K562 (cell line): Measurements from ENCODE around the gene SGMS1. TPM values are rescaled to one million over a fixed set of nuclear protein-coding genes. Genes with fewer than 3 reads are reported as not detected.

Experiments used
- BACH1 ChIP-seq: fragments of 200-800 bp; sonication (Bioruptor generic); IDR thresholded peaks from 2 replicates; pipeline ENCODE4 v1.6.1; 2016; ENCODE audit warnings: missing genetic modification characterization, missing compliant biosample characterization
- C11orf30 ChIP-seq: fragments of 450-650 bp; IDR thresholded peaks from 2 replicates; pipeline ENCODE4 v1.6.1; 2016; ENCODE audit warnings: low read depth, mild to moderate bottlenecking
- ELF2 ChIP-seq: fragments of 250-450 bp; sonication (Bioruptor Pico); IDR thresholded peaks from 2 replicates; pipeline ENCODE4 v1.5.0; 2021; ENCODE audit warnings: mild to moderate bottlenecking
- EWSR1 ChIP-seq: fragments of 450-650 bp; IDR thresholded peaks from 2 replicates; pipeline ENCODE4 v1.6.1; 2018; ENCODE audit warnings: borderline replicate concordance, mild to moderate bottlenecking, low read depth, moderate library complexity; ENCODE audit not compliant: partially characterized antibody
- MYC ChIP-seq, 2 experiments: fragments of 250-450 bp in 1 of 2; sonication (Bioruptor Pico) in 1 of 2; IDR thresholded peaks; 2 replicates each; pipeline versions ENCODE4 v1.5.1 to v1.6.1; 2012 to 2021; ENCODE audit warnings: low read depth in 2 of 2, borderline replicate concordance in 1 of 2, improper control_type of control experiment in 1 of 2, low read length in 1 of 2, mild to moderate bottlenecking in 1 of 2, moderate library complexity in 1 of 2
- NFRKB ChIP-seq: fragments of 450-650 bp; IDR thresholded peaks from 2 replicates; pipeline ENCODE4 v1.6.1; 2016; ENCODE audit warnings: low read depth
- ZBTB34 ChIP-seq: fragments of 250-450 bp; sonication (Bioruptor Pico); IDR thresholded peaks from 2 replicates; pipeline ENCODE4 v1.8.0; 2021; ENCODE audit warnings: mild to moderate bottlenecking, moderate library complexity
- ZNF12 ChIP-seq: sonication (generic); formaldehyde crosslinking; IDR thresholded peaks from 2 replicates; pipeline ENCODE4 v1.4.0; 2020; ENCODE audit warnings: mild to moderate bottlenecking, missing genetic modification reagents
- ZNF263 ChIP-seq: sonication (generic); formaldehyde crosslinking; IDR thresholded peaks from 2 replicates; pipeline ENCODE4 v1.8.0; 2022; ENCODE audit warnings: mild to moderate bottlenecking, missing genetic modification reagents, borderline replicate concordance
- ZNF316 ChIP-seq: fragments of 450-650 bp; IDR thresholded peaks from 2 replicates; pipeline ENCODE4 v1.6.1; 2016
- polyA plus RNA-seq, 8 experiments: library from polyadenylated mRNA; depleted of rRNA in 4 of 8; stranded (reverse) in 5 of 8; unstranded in 3 of 8; fragments of >200 nt; fragmentation: Nextera tagmentation in 2 of 8; fragmentation: Illumina TruSeq in 1 of 8; extraction: Ambion mirVana in 2 of 8; extraction: Trizol in 1 of 8; gene quantifications; 2 replicates each; pipeline versions ENCODE4 v1.2.1 to v1.2.3, GENCODE V29; 2011 to 2014; ENCODE audit warnings: inconsistent platforms in 1 of 8, missing spikeins in 1 of 8
- total RNA-seq, 7 experiments: library from RNA; depleted of rRNA in 6 of 7; stranded (reverse); fragments of >200 nt in 6 of 7; fragmentation: Illumina TruSeq in 2 of 7; extraction: Trizol in 2 of 7; gene quantifications; 2 replicates each; pipeline versions ENCODE4 v1.2.1 to v1.2.3, GENCODE V29; 2011 to 2021; ENCODE audit warnings: low replicate concordance in 1 of 7
- TF ChIP-seq, protein P1 (sequence below): fragments of 200-800 bp; sonication (Bioruptor generic); IDR thresholded peaks from 2 replicates; pipeline ENCODE4 v1.6.1; 2016; ENCODE audit warnings: missing genetic modification characterization, missing compliant biosample characterization
- TF ChIP-seq, protein P2 (sequence below): sonication (generic); formaldehyde crosslinking; IDR thresholded peaks from 2 replicates; pipeline ENCODE4 v1.8.1; 2023; ENCODE audit warnings: mild to moderate bottlenecking, missing genetic modification reagents

SGMS1 gene
- total and polyA plus RNA-seq, 9 of the 15 experiments (the other 6 are each of a cell fraction or from before 2014, with no cell fraction given): 22.6 to 232 (median 82.2) TPM

DNA sequence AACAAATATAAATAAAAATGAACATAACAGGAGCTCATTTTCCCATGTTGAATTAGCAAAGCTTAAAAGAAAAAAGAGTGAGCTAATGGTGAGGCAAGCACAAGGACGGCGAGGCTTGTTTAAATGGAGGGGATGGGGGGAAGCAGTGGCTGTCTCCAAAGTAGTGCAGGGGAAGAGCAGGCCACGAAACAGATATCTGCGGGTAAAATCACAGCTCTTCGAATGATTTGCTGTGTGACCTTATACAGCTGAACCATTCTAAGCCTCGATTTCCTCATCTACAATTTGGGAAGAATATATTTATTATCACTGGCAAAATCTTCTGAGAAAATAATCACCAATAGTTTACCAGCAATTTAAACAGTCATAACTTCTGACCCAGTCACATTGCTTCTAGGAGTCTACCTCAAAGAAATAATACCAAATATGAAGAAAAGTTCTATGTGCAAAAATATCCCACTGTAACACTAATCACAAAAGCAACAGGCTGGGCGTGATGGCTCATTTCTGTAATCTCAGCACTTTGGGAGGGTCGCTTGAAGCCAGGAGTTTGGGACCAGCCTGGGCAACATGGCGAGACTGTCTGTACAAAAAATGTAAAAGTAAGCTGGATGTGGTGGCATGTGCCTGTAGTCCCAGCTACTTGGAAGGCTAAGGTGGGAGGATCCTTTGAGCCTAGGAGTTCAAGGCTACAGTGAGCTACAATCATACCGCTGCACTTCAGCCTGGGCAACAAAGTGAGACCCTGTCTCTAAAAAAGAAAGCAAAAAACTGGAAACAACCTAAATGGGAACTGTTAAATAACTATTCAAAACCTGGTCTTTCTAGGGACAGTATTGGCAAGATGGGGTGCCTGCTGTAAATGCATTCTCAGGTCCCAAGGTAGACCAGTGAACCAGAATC lies 309.3 kb downstream of the SGMS1 start (continued):
- TF ChIP-seq EWSR1 (no peak), BACH1 (tag) (no peak), NFRKB (peak; percentile 38; the same call in 1 of the 2 replicates), C11orf30 (peak; percentile 59), MYC (IDR thresholded peaks at IDR 0.05; ENCODE audit: low read depth, low read length) (no peak), MYC (CRISPR knock-in tag; IDR thresholded peaks at IDR 0.05; ENCODE audit: borderline replicate concordance, low read depth) (no peak), ZNF263 (no peak), ELF2 (0 out of 2 replicates have a peak, but pooled peaks have one; percentile 29), ZNF12 (CRISPR knock-in tag) (no peak), ZNF316 (peak; percentile 77), ZBTB34 (no peak)
- TF ChIP-seq, protein P1, sequence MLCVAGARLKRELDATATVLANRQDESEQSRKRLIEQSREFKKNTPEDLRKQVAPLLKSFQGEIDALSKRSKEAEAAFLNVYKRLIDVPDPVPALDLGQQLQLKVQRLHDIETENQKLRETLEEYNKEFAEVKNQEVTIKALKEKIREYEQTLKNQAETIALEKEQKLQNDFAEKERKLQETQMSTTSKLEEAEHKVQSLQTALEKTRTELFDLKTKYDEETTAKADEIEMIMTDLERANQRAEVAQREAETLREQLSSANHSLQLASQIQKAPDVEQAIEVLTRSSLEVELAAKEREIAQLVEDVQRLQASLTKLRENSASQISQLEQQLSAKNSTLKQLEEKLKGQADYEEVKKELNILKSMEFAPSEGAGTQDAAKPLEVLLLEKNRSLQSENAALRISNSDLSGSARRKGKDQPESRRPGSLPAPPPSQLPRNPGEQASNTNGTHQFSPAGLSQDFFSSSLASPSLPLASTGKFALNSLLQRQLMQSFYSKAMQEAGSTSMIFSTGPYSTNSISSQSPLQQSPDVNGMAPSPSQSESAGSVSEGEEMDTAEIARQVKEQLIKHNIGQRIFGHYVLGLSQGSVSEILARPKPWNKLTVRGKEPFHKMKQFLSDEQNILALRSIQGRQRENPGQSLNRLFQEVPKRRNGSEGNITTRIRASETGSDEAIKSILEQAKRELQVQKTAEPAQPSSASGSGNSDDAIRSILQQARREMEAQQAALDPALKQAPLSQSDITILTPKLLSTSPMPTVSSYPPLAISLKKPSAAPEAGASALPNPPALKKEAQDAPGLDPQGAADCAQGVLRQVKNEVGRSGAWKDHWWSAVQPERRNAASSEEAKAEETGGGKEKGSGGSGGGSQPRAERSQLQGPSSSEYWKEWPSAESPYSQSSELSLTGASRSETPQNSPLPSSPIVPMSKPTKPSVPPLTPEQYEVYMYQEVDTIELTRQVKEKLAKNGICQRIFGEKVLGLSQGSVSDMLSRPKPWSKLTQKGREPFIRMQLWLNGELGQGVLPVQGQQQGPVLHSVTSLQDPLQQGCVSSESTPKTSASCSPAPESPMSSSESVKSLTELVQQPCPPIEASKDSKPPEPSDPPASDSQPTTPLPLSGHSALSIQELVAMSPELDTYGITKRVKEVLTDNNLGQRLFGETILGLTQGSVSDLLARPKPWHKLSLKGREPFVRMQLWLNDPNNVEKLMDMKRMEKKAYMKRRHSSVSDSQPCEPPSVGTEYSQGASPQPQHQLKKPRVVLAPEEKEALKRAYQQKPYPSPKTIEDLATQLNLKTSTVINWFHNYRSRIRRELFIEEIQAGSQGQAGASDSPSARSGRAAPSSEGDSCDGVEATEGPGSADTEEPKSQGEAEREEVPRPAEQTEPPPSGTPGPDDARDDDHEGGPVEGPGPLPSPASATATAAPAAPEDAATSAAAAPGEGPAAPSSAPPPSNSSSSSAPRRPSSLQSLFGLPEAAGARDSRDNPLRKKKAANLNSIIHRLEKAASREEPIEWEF: peak; percentile 64; the same call in 1 of the 2 replicates
- TF ChIP-seq, protein P2, sequence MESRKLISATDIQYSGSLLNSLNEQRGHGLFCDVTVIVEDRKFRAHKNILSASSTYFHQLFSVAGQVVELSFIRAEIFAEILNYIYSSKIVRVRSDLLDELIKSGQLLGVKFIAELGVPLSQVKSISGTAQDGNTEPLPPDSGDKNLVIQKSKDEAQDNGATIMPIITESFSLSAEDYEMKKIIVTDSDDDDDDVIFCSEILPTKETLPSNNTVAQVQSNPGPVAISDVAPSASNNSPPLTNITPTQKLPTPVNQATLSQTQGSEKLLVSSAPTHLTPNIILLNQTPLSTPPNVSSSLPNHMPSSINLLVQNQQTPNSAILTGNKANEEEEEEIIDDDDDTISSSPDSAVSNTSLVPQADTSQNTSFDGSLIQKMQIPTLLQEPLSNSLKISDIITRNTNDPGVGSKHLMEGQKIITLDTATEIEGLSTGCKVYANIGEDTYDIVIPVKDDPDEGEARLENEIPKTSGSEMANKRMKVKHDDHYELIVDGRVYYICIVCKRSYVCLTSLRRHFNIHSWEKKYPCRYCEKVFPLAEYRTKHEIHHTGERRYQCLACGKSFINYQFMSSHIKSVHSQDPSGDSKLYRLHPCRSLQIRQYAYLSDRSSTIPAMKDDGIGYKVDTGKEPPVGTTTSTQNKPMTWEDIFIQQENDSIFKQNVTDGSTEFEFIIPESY (CRISPR knock-in tag): peak; percentile 86
